ENCODE data around the gene TNFRSF8. TPM values are rescaled to one million over a fixed set of nuclear protein-coding genes. Genes with fewer than 3 reads are reported as not detected.

Gene TNFRSF8
- total and polyA plus RNA-seq, 9 of the 15 experiments (the other 6 are each of a cell fraction or from before 2014, with no cell fraction given): 3.5 to 38.4 (median 17.1) TPM

DNA sequence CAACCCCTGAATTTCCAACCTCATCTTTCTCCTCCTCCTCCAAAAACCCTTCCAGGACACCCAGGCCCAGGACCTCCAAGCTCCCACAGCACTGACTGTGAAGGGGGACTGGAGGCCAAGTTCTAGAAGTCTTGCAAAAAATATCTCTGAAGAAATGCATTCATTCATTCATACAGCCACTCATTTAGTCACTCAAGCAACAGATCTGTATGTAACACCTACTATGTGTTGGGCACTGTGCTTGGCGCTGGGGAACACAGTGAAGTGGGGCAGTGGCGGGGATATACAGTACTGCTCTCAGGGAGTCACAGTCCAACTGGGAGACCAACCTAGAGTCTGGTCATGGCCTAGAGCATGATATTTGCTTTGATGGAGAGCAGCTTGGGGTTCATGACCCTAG is 88.4 kb downstream of the TNFRSF8 start:
- H3K9me1 ChIP-seq (ENCODE audit: control insufficient read depth, insufficient read depth, low read length): no peaks in the 10 kb centered on the region
- H3K4me3 ChIP-seq: no peak overlapping the region
- TF ChIP-seq ZNF224 (CRISPR knock-in tag; IDR thresholded peaks at IDR 0.05) (no peak), ZNF24 (IDR thresholded peaks at IDR 0.05) (peak; percentile 91), ZKSCAN1 (IDR thresholded peaks at IDR 0.05; ENCODE audit: low read depth, low read length) (peak; percentile 82), BCOR (IDR thresholded peaks at IDR 0.05) (0 out of 2 replicates have a peak, but pooled peaks have one; percentile 19), ZNF551 (CRISPR knock-in tag; IDR thresholded peaks at IDR 0.05) (no peak), HDAC6 (IDR thresholded peaks at IDR 0.05; ENCODE audit: low read depth, low read length) (no peak), SMAD4 (CRISPR knock-in tag; conservative IDR thresholded peaks at IDR 0.05) (no peak), RBM14 (IDR thresholded peaks at IDR 0.05; ENCODE audit: borderline replicate concordance, insufficient read depth, low read depth, low read length) (no peak)
- TF ChIP-seq, protein P1, sequence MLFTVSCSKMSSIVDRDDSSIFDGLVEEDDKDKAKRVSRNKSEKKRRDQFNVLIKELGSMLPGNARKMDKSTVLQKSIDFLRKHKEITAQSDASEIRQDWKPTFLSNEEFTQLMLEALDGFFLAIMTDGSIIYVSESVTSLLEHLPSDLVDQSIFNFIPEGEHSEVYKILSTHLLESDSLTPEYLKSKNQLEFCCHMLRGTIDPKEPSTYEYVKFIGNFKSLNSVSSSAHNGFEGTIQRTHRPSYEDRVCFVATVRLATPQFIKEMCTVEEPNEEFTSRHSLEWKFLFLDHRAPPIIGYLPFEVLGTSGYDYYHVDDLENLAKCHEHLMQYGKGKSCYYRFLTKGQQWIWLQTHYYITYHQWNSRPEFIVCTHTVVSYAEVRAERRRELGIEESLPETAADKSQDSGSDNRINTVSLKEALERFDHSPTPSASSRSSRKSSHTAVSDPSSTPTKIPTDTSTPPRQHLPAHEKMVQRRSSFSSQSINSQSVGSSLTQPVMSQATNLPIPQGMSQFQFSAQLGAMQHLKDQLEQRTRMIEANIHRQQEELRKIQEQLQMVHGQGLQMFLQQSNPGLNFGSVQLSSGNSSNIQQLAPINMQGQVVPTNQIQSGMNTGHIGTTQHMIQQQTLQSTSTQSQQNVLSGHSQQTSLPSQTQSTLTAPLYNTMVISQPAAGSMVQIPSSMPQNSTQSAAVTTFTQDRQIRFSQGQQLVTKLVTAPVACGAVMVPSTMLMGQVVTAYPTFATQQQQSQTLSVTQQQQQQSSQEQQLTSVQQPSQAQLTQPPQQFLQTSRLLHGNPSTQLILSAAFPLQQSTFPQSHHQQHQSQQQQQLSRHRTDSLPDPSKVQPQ (CRISPR knock-in tag; IDR thresholded peaks at IDR 0.05; ENCODE audit: borderline replicate concordance): no peak
- TF ChIP-seq, protein P2, sequence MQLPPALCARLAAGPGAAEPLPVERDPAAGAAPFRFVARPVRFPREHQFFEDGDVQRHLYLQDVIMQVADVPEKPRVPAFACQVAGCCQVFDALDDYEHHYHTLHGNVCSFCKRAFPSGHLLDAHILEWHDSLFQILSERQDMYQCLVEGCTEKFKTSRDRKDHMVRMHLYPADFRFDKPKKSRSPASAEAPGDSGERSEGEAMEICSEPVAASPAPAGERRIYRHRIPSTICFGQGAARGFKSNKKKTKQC (CRISPR knock-in tag; IDR thresholded peaks at IDR 0.05): no peak
- BruUV-seq (replicated peaks): no TSS peak
- H3K4me1 ChIP-seq (replicated peaks in 1 of 2; ENCODE audit: control insufficient read depth in 2 of 2, insufficient read depth in 2 of 2, low read length in 2 of 2): peaks cover 20 to 28% of the 10 kb centered on the region in 2 experiments
- DNase-seq (ENCODE audit: extremely low read depth in 1 of 4, low spot score in 3 of 4) (no peak), FAIRE-seq (no peak), ATAC-seq (no peak)
- H3K4me2 ChIP-seq (ENCODE audit: insufficient read depth, low read length): no peak overlapping the region
- H3K36me3 ChIP-seq (ENCODE audit: control insufficient read depth, insufficient read depth, low read length): no peaks in the 10 kb centered on the region
- no peaks in the 10 kb centered on the region for H4K20me1 ChIP-seq (replicated peaks; ENCODE audit: control insufficient read depth, insufficient read depth, low read length)
- 73% methylated on average over 2 of the region's 2 CpGs for WGBS (ENCODE audit: insufficient coverage, low coverage, missing lambda C conversion rate)
- ChIA-PET CTCF (ENCODE audit: low intra/inter-chr PET ratio) (no interaction called here), POLR2A (interaction anchor here (0.7 to 3.2 kb wide), 4 partner anchors 11 to 31 kb away, joined by 4 to 16 read pairs (median 4); partner anchors contain the start of gene TNFRSF1B)
- H3K27me3 ChIP-seq (ENCODE audit: control insufficient read depth in 2 of 2, insufficient read depth in 2 of 2, low read length in 2 of 2): no peaks in the 10 kb centered on the region; a peak in 1 of 5 replicates
- no peak overlapping the region for H2AFZ ChIP-seq (ENCODE audit: low read depth, low read length)
- no peak overlapping the region for H3K9ac ChIP-seq (ENCODE audit: insufficient read depth in 1 of 2, low read depth in 2 of 2, low read length in 2 of 2)
- no peak overlapping the region for H3K27ac ChIP-seq (ENCODE audit: extremely low read depth, low read depth, low read length)
- in situ Hi-C loops (cut with MboI): no loop called here
- H3K9me3 ChIP-seq (replicated peaks; ENCODE audit: control insufficient read depth, insufficient read depth, low read depth, low read length): no peaks in the 10 kb centered on the region
- H3K79me2 ChIP-seq (ENCODE audit: control insufficient read depth, insufficient read depth, low read length): no peaks in the 10 kb centered on the region
- intact Hi-C loops (cut with micrococcal nuclease): no loop called here
